Peyer's patch (tissue), 4 donors: Measurements from ENCODE around the gene MCF2L. TPM values are rescaled to one million over a fixed set of nuclear protein-coding genes. Genes with fewer than 3 reads are reported as not detected.

ENCODE experiments used
- DNase-seq, 3 donors: peaks; one replicate each; pipeline ENCODE4 v3.0.0-alpha.2; 2017 to 2019
- H3K27ac ChIP-seq, 4 donors: fragments of 200-600 bp; sonication (generic); one replicate each; pipeline ENCODE4 v1.5.1; 2016 to 2019
- H3K27me3 ChIP-seq, 2 donors: fragments of 200-600 bp; sonication (generic); one replicate each; pipeline ENCODE4 v1.5.1; 2019
- H3K36me3 ChIP-seq, 3 donors: fragments of 200-600 bp; sonication (generic); one replicate each; pipeline ENCODE4 v1.5.1; 2016 to 2019
- H3K4me1 ChIP-seq, 4 donors: fragments of 200-600 bp; sonication (generic); one replicate each; pipeline ENCODE4 v1.5.1; 2016 to 2019
- H3K4me3 ChIP-seq, 4 donors: fragments of 200-600 bp; sonication (generic); 1 replicate in 3 of 4; 2 replicates in 1 of 4; pipeline ENCODE4 v1.5.1; 2016 to 2019; ENCODE audit warnings: mild to moderate bottlenecking in 1 of 4
- H3K9me3 ChIP-seq, 4 donors: fragments of 200-600 bp; sonication (generic); one replicate each; pipeline ENCODE4 v1.5.1; 2016 to 2019; ENCODE audit warnings: mild to moderate bottlenecking in 1 of 4
- POLR2A ChIP-seq, 2 donors: fragments of 450-650 bp; IDR thresholded peaks; one replicate each; pipeline ENCODE4 v1.5.1; 2017; ENCODE audit warnings: antibody characterized with exemption in 2 of 2, mild to moderate bottlenecking in 2 of 2, moderate library complexity in 2 of 2
- total RNA-seq, 4 donors: library from RNA; depleted of rRNA; stranded (reverse); fragments of >200 nt; gene quantifications; one replicate each; pipeline ENCODE4 v1.1.0, GENCODE V29; 2016
- TF ChIP-seq, protein P1 (sequence below), 6 experiments: fragments of 450-650 bp in 4 of 6; fragments of 200-600 bp in 2 of 6; sonication (generic) in 1 of 6; IDR thresholded peaks; one replicate each; pipeline ENCODE4 v1.5.1; 2017 to 2019; ENCODE audit warnings: antibody characterized with exemption in 6 of 6, mild to moderate bottlenecking in 3 of 6, moderate library complexity in 1 of 6

MCF2L gene
- total RNA-seq, 4 donors from 2014 or later = 81.4 to 165 (median 149) TPM

DNA sequence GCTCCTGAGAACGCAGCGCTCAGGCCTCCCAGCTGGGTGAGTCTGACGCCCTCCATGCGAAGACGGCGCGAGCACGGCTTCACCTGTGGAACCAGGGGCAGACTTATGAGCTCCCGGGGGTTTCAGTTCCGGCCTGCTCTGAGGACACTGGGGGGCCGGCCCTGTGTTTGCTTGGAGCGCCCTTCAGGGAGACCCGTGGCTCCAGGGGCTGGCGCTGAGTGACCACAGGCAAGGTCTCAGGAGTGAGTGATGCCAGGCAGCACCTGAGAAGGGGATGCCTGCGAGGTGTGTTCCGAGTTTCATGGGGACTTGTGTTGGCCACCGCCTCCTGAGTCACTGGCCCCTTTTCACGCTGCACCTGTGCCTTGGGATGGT is 4.5 kb downstream of the MCF2L start:
- Histone ChIP-seq H3K36me3 (no peaks in the 10 kb centered on the region), H3K9me3 (no peaks in the 10 kb centered on the region), H3K4me1 (peaks cover 0 to 13% (median 2%) of the 10 kb centered on the region in 4 donors), H3K27ac (no peak overlapping the region), H3K27me3 (no peaks in the 10 kb centered on the region), H3K4me3 (no peak overlapping the region)
- peak in 1 of 3 donors; percentile 40 for DNase-seq
- no peak for TF ChIP-seq POLR2A (IDR thresholded peaks at IDR 0.05)
- TF ChIP-seq, protein P1, sequence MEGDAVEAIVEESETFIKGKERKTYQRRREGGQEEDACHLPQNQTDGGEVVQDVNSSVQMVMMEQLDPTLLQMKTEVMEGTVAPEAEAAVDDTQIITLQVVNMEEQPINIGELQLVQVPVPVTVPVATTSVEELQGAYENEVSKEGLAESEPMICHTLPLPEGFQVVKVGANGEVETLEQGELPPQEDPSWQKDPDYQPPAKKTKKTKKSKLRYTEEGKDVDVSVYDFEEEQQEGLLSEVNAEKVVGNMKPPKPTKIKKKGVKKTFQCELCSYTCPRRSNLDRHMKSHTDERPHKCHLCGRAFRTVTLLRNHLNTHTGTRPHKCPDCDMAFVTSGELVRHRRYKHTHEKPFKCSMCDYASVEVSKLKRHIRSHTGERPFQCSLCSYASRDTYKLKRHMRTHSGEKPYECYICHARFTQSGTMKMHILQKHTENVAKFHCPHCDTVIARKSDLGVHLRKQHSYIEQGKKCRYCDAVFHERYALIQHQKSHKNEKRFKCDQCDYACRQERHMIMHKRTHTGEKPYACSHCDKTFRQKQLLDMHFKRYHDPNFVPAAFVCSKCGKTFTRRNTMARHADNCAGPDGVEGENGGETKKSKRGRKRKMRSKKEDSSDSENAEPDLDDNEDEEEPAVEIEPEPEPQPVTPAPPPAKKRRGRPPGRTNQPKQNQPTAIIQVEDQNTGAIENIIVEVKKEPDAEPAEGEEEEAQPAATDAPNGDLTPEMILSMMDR (IDR thresholded peaks at IDR 0.05) = no peak

DNA sequence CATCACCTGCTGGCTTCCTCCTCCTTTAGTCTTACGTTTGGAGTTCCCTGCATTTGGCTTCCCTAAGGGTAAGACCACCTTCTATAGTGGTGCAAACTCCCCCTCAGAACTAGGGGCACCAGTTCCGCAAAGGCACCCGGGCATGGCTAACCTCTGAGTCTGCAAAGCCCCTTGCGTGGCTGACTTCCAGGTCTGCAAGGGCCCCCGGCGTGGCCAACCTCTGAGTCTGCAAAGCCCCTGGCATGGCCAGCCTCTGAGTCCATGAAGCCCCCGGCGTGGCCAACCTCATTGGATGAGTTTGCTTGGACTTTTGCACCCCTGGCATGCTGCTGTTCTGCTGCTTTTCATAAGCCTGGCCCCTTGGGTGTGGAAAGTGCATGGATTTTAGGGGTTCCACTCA is 5.1 kb downstream of the MCF2L start:
- DNase-seq = peak in 1 of 3 donors; percentile 39
- Histone ChIP-seq H3K9me3 (no peaks in the 10 kb centered on the region), H3K4me1 (peaks cover 0 to 7% (median under 1%) of the 10 kb centered on the region in 4 donors), H3K36me3 (no peaks in the 10 kb centered on the region), H3K4me3 (no peak overlapping the region), H3K27me3 (no peaks in the 10 kb centered on the region), H3K27ac (no peak overlapping the region)
- TF ChIP-seq, protein P1 (IDR thresholded peaks at IDR 0.05) = no peak
- TF ChIP-seq POLR2A (IDR thresholded peaks at IDR 0.05) = no peak

DNA sequence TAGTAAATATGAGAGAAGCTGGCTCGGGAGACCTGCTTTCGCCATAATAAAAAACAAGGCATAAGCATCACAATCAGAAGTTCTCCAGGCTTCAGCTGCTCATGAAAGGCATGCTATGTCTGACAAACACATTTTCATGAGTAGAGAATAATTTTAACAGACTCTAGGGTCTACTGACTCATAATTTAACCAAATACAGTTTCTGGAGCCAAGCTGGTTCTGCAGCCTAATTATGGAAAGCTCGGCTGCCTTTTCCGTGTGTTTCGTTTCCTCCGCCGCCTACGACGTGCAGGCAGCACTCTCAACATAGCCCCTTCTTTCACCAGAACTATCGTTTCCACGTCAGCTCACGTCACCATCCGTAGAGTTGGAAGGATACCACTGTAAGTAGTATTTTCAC is 5.7 kb downstream of the MCF2L start:
- no peak overlapping the region for H3K4me3 ChIP-seq
- H3K4me1 ChIP-seq = peaks cover 0 to 4% (median 0%) of the 10 kb centered on the region in 4 donors
- H3K27me3 ChIP-seq = no peaks in the 10 kb centered on the region
- no peaks in the 10 kb centered on the region for H3K36me3 ChIP-seq
- DNase-seq = no peak
- no peak for TF ChIP-seq POLR2A (IDR thresholded peaks at IDR 0.05)
- TF ChIP-seq, protein P1 (IDR thresholded peaks at IDR 0.05) = no peak
- H3K27ac ChIP-seq = no peak overlapping the region
- no peaks in the 10 kb centered on the region for H3K9me3 ChIP-seq

DNA sequence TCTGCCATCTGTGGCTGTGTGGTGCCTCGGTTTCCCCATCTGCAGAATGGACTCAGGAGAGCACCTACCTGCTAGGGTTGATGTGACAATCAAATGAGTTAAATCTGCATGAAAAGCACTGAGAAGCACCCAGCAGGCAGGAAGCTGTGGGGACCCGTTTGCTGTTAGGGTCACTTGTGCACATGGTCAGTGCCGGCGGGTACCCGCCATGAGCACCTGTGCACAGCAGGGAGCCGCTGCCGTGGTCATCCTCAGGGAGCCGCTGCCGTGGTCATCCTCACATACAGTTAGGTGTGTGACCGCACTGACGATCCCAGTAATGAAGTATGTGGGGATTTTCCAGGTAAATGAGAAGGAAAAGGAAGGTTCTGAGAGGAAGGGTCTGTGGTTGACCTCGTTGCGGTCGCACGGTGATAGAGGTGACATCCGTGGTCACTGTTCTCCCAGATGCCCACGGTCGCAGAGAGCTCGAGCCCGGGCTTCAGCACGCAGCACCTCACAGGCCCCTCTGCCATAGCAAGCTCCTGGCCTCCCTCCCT is 6.5 kb downstream of the MCF2L start:
- TF ChIP-seq POLR2A (IDR thresholded peaks at IDR 0.05) = no peak
- TF ChIP-seq, protein P1 (IDR thresholded peaks at IDR 0.05) = no peak
- Histone ChIP-seq H3K27ac (no peak overlapping the region), H3K27me3 (no peaks in the 10 kb centered on the region), H3K4me1 (no peaks in the 10 kb centered on the region), H3K4me3 (no peak overlapping the region), H3K36me3 (no peaks in the 10 kb centered on the region), H3K9me3 (no peaks in the 10 kb centered on the region)
- DNase-seq = no peak

DNA sequence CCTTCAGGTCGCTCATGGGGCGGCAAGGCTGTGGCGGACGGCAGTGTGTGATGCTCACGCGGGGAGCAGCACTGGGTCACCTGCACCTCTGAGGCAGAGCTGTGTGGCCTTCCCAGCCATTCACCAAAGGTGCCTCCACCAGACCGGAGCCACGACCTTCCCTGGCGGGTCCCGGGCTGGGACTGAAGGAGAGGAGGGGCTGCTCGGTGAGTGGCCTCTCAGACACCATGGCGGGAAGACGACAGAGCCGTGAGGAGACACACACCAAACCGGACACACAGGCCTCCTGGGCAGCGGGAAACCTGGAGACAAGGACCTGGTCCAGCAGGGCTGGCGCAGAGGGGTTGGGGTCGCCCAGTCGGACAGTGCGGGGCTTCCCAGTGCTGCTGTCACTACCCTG is 7.5 kb downstream of the MCF2L start:
- Histone ChIP-seq H3K27me3 (no peaks in the 10 kb centered on the region), H3K36me3 (no peaks in the 10 kb centered on the region), H3K4me1 (no peaks in the 10 kb centered on the region), H3K27ac (no peak overlapping the region), H3K4me3 (no peak overlapping the region), H3K9me3 (no peaks in the 10 kb centered on the region)
- no peak for DNase-seq
- TF ChIP-seq POLR2A (IDR thresholded peaks at IDR 0.05) = no peak
- TF ChIP-seq, protein P1 (IDR thresholded peaks at IDR 0.05) = no peak

DNA sequence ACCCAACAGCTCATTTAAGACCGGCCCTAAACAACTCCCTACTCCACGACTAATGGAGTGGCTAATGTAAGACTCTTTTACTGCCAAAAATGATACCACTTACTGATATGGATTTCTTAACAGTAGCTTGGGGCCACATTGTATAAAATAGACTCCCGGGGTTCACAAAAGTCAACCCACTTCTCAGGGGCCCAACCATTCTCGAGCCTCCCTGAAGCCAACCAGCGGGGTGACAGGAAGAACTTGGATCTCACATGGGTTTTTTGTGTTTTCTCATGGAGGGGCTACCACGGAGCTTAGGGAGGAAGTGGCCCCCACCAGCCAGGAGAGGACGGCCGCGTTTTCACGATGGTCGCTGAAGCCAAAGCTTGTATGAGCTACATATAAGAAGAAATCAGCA is 8.1 kb downstream of the MCF2L start:
- no peak for TF ChIP-seq POLR2A (IDR thresholded peaks at IDR 0.05)
- TF ChIP-seq, protein P1 (IDR thresholded peaks at IDR 0.05) = no peak
- Histone ChIP-seq H3K27me3 (no peaks in the 10 kb centered on the region), H3K4me1 (no peaks in the 10 kb centered on the region), H3K27ac (no peak overlapping the region), H3K9me3 (no peaks in the 10 kb centered on the region), H3K4me3 (no peak overlapping the region), H3K36me3 (no peaks in the 10 kb centered on the region)
- no peak for DNase-seq
